Neuronal stem cell (in vitro differentiated cells): Measurements from ENCODE around the gene CMYA5.
A peak's percentile ranks its signal among the peaks of the same experiment; 100 is the strongest.

ENCODE experiments used
- DNase-seq: peaks from one replicate; pipeline ENCODE4 v3.0.0-alpha.2; 2013; ENCODE audit warnings: low spot score
- H2AFZ ChIP-seq: one replicate; pipeline ENCODE4 v1.6.1; 2013; ENCODE audit warnings: mild to moderate bottlenecking, low read length, inconsistent platforms
- H2AK5ac ChIP-seq: 2 replicates; pipeline ENCODE4 v1.6.1; 2013; ENCODE audit warnings: low read depth, mild to moderate bottlenecking, inconsistent platforms, low read length, moderate library complexity, mixed read lengths
- H2BK120ac ChIP-seq: 2 replicates; pipeline ENCODE4 v1.6.1; 2013; ENCODE audit warnings: low read depth, mild to moderate bottlenecking, inconsistent platforms, low read length, moderate library complexity, mixed read lengths
- H2BK12ac ChIP-seq: one replicate; pipeline ENCODE4 v1.6.1; 2013; ENCODE audit warnings: low read length, inconsistent platforms
- H2BK15ac ChIP-seq: 2 replicates; pipeline ENCODE4 v1.6.1; 2013; ENCODE audit warnings: mild to moderate bottlenecking, low read length, inconsistent platforms, mixed read lengths
- H2BK5ac ChIP-seq: one replicate; pipeline ENCODE4 v1.6.1; 2013; ENCODE audit warnings: inconsistent platforms, mild to moderate bottlenecking, low read length, moderate library complexity
- H3K14ac ChIP-seq: one replicate; pipeline ENCODE4 v1.6.1; 2013; ENCODE audit warnings: low read length, inconsistent platforms
- H3K18ac ChIP-seq: 2 replicates; pipeline ENCODE4 v1.6.1; 2013; ENCODE audit warnings: low read length, inconsistent platforms
- H3K23ac ChIP-seq: 2 replicates; pipeline ENCODE4 v1.6.1; 2013; ENCODE audit warnings: low read depth, mild to moderate bottlenecking, mixed read lengths, low read length, inconsistent platforms; ENCODE audit not compliant: poor library complexity
- H3K27ac ChIP-seq: replicated peaks from 3 replicates; pipeline ENCODE4 v1.5.1; 2013; ENCODE audit warnings: low read length, inconsistent platforms
- H3K27me3 ChIP-seq, 3 experiments: 2 replicates each; pipeline ENCODE4 v1.6.1; 2013; ENCODE audit warnings: low read length in 3 of 3, mild to moderate bottlenecking in 2 of 3, inconsistent platforms in 1 of 3, low read depth in 1 of 3, mixed read lengths in 1 of 3, moderate library complexity in 1 of 3; ENCODE audit not compliant: control insufficient read depth in 3 of 3, insufficient read depth in 3 of 3
- H3K36me3 ChIP-seq, 2 donors: replicated peaks in 1 of 2; 2 replicates each; pipeline ENCODE4 v1.6.1; 2013; ENCODE audit warnings: low read length in 2 of 2; ENCODE audit not compliant: control insufficient read depth in 2 of 2, insufficient read depth in 2 of 2
- H3K4ac ChIP-seq: 2 replicates; pipeline ENCODE4 v1.6.1; 2013; ENCODE audit warnings: inconsistent platforms, mild to moderate bottlenecking, low read length, moderate library complexity
- H3K4me1 ChIP-seq, 2 donors: 1 replicate in 1 of 2; 2 replicates in 1 of 2; pipeline ENCODE4 v1.6.1; 2013; ENCODE audit warnings: low read length in 2 of 2, low read depth in 1 of 2; ENCODE audit not compliant: control insufficient read depth in 2 of 2, insufficient read depth in 1 of 2
- H3K4me2 ChIP-seq: one replicate; pipeline ENCODE4 v1.6.1; 2013; ENCODE audit warnings: mild to moderate bottlenecking, low read length, inconsistent platforms; ENCODE audit not compliant: insufficient read depth, poor library complexity, severe bottlenecking
- H3K4me3 ChIP-seq, 2 donors: 2 replicates each; pipeline ENCODE4 v1.5.1; 2013; ENCODE audit warnings: low read length in 2 of 2, mild to moderate bottlenecking in 2 of 2, inconsistent platforms in 1 of 2, moderate library complexity in 1 of 2
- H3K79me1 ChIP-seq: one replicate; pipeline ENCODE4 v1.6.1; 2013; ENCODE audit warnings: low read depth, mild to moderate bottlenecking, inconsistent platforms, low read length, moderate library complexity
- H3K9ac ChIP-seq: one replicate; pipeline ENCODE4 v1.6.1; 2013; ENCODE audit warnings: mild to moderate bottlenecking, low read depth, low read length, inconsistent platforms; ENCODE audit not compliant: poor library complexity
- H3K9me3 ChIP-seq, 2 donors: replicated peaks in 1 of 2; 2 replicates each; pipeline versions ENCODE3 to v1.6.1; 2013; ENCODE audit warnings: low read length in 2 of 2, mild to moderate bottlenecking in 2 of 2, inconsistent platforms in 1 of 2, low read depth in 1 of 2, mixed read lengths in 1 of 2, moderate library complexity in 1 of 2; ENCODE audit not compliant: control insufficient read depth in 2 of 2, insufficient read depth in 1 of 2
- H4K8ac ChIP-seq: one replicate; pipeline ENCODE4 v1.6.1; 2013; ENCODE audit warnings: low read depth, mild to moderate bottlenecking, inconsistent platforms, low read length, moderate library complexity
- H4K91ac ChIP-seq: one replicate; pipeline ENCODE4 v1.6.1; 2013; ENCODE audit warnings: low read length, low read depth, mild to moderate bottlenecking, inconsistent platforms; ENCODE audit not compliant: poor library complexity
- WGBS, 2 donors: extraction: QIAGEN DNeasy Blood & Tissue Kit; methylation state at CpG; one replicate each; pipeline ENCODE4 v1.1.7; 2013; ENCODE audit warnings: missing lambda C conversion rate in 2 of 2, mixed read lengths in 1 of 2; ENCODE audit not compliant: insufficient read length in 2 of 2, insufficient replicate concordance in 1 of 2; ENCODE audit errors: extremely low coverage in 2 of 2; 5-methylcytosine and 5-hydroxymethylcytosine counted together

Gene CMYA5

DNA sequence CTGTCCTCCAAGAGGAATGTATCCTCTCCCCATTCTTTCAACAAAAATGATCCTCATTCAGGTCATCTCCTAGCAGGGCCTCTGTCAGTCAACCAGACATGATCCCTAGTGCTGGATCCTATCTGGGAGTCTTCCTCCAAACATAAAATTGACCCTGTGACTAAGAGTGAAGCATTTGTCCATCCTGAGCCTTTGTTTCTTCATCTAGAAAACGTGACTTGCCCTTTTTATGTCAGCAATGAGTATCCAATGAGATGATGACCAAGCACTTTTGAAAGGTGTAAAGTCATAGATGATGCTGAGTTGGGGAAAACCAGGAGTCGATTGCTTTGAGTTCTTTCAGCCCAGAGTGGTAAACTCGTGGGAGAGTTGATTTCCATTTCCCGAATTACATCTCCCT, 143.3 kb downstream of the CMYA5 start:
- Histone ChIP-seq H3K36me3 (no peaks in the 10 kb centered on the region), H3K27me3 (peaks cover 0 to 5% (median 0%) of the 10 kb centered on the region in 3 experiments), H4K8ac (no peak overlapping the region), H3K4ac (no peak overlapping the region), H2BK120ac (no peak overlapping the region), H4K91ac (no peak overlapping the region), H3K9me3 (no peaks in the 10 kb centered on the region), H3K4me1 (no peaks in the 10 kb centered on the region), H3K27ac (no peak overlapping the region), H2BK5ac (no peak overlapping the region), H2AK5ac (no peak overlapping the region), H3K18ac (no peak overlapping the region), H2BK15ac (no peak overlapping the region), H3K23ac (no peak overlapping the region), H3K4me2 (no peak overlapping the region), H2AFZ (no peak overlapping the region), H3K79me1 (no peaks in the 10 kb centered on the region), H3K4me3 (no peak overlapping the region), H3K9ac (no peak overlapping the region), H3K14ac (no peak overlapping the region), H2BK12ac (no peak overlapping the region)
- WGBS, 2 donors, result no CpG with 5 or more reads among the region's 4 CpGs
- no peak for DNase-seq

DNA sequence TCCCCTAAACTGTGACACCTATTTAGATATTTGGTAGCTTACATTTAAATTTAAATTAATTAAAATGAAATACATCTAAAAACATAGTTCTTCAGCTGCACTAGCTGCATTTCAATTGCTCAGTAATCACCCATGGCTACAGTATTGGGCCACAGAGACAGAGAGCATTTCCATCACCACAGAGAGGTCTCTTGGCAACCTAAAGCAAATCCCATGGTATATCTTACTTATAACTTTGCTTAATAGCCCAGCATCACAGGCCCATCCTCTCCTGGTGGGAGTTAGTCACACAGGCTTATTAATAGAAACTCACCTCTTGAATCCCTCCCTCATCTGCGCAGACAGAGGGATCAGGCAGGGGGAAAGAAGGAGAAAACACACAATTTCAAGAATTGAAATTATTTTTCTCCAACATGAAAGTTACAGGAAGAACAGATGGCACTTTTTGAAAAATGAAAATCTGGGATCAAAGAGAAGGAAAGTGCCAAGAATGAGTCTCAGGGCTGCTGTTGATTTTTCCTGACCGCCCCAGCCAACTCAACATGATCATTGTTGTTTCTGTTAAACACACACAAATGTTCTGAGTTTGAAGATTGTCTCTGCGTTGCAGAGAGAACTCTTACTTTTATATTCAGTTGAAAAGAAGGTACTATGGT, 144.6 kb downstream of the CMYA5 start:
- Histone ChIP-seq H2BK12ac (no peak overlapping the region), H3K9ac (no peak overlapping the region), H3K36me3 (no peaks in the 10 kb centered on the region), H2BK5ac (no peak overlapping the region), H2BK15ac (no peak overlapping the region), H4K91ac (no peak overlapping the region), H2BK120ac (no peak overlapping the region), H3K9me3 (no peaks in the 10 kb centered on the region), H3K18ac (no peak overlapping the region), H3K27me3 (peaks cover 0 to 6% (median 0%) of the 10 kb centered on the region in 3 experiments), H3K4me2 (no peak overlapping the region), H2AK5ac (no peak overlapping the region), H3K27ac (no peak overlapping the region), H3K4me1 (peaks cover 0 to 1% of the 10 kb centered on the region in 2 donors), H3K14ac (no peak overlapping the region), H3K23ac (no peak overlapping the region), H3K79me1 (no peaks in the 10 kb centered on the region), H3K4ac (no peak overlapping the region), H3K4me3 (no peak overlapping the region), H4K8ac (no peak overlapping the region), H2AFZ (no peak overlapping the region)
- no peak for DNase-seq
- WGBS, 2 donors, result no CpG with 5 or more reads among the region's 3 CpGs

DNA sequence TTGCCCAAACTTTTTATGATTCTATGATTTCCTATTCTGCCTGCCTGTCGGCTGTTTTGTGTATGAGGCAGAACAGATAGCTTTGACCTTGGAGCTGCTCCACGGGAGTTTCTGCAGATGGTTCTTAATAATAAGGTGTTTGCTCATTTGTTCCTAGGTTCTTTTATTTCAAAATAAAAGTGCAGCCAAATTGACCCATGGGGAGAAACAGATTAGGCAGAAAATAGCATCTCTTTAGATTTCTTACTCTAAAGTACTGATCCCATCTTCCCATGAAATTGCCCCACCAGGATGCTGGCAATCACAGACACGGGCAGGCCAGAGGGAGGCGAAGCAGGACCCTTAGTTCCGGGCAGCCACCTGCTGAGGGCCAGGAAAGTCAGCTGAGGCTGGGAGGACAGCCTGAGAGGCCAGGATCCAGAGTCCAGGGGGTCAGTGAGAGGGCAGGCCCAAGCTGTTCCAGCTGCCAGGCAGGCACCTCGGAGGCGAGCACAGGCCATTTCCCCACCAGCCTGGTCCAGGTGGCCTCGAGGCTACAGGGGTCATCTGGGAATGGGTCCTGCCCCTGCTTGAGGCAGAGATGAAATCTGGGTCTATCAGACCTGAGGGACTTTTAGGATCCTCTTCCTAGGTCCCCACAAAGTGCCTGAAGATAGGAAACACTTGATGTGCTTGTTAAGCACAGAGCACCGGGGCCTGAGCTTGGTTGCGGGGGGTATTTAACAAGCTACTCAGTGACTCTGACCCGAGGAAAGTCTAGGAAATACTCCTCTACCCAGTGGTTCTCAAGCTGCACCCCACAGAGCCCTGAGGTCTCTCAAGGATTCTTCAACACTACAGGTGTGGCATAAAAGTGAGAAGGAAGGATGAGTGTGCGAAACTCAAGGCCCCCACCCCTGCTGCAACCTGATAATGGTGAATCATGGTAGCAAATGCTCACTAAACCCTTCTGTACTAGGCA, 145.4 kb downstream of the CMYA5 start:
- DNase-seq, result no peak
- H3K9me3 ChIP-seq, result no peaks in the 10 kb centered on the region
- H3K18ac ChIP-seq, result peak overlapping the region; percentile 59
- no peak overlapping the region for H3K4ac ChIP-seq
- no peak overlapping the region for H2BK120ac ChIP-seq
- peaks cover 0 to 1% of the 10 kb centered on the region in 2 donors for H3K4me1 ChIP-seq
- H3K4me3 ChIP-seq, result no peak overlapping the region
- H3K79me1 ChIP-seq, result no peaks in the 10 kb centered on the region
- H3K9ac ChIP-seq, result no peak overlapping the region
- H3K27me3 ChIP-seq, result peaks cover 0 to 13% (median 0%) of the 10 kb centered on the region in 3 experiments
- H2AFZ ChIP-seq, result no peak overlapping the region
- no peak overlapping the region for H2BK5ac ChIP-seq
- H3K36me3 ChIP-seq, result no peaks in the 10 kb centered on the region
- H3K23ac ChIP-seq, result no peak overlapping the region
- H3K14ac ChIP-seq, result peak overlapping the region; percentile 47
- peak overlapping the region; percentile 81 for H2AK5ac ChIP-seq
- no peak overlapping the region for H4K91ac ChIP-seq
- no peak overlapping the region for H3K4me2 ChIP-seq
- no peak overlapping the region for H2BK15ac ChIP-seq
- H2BK12ac ChIP-seq, result no peak overlapping the region
- WGBS, 2 donors, result no CpG with 5 or more reads among the region's 12 CpGs
- H4K8ac ChIP-seq, result no peak overlapping the region
- H3K27ac ChIP-seq, result no peak overlapping the region
